MM.1S (cell line): ENCODE measurements around the gene NEURL1.

Experiments used
- DNase-seq: peaks from one replicate; pipeline ENCODE4 v3.0.0-alpha.2; 2015
- H2AFZ ChIP-seq: fragments of 300-600 bp; sonication (generic); 2 replicates; pipeline ENCODE4 v1.6.0; 2016; ENCODE audit warnings: antibody characterized with exemption, low read length
- H3F3A ChIP-seq: fragments of 300-600 bp; sonication (generic); 2 replicates; pipeline ENCODE4 v1.6.1; 2016; ENCODE audit warnings: mild to moderate bottlenecking, antibody characterized with exemption, low read length, moderate library complexity, mixed read lengths; ENCODE audit not compliant: insufficient read depth
- H3K27ac ChIP-seq: fragments of 300-600 bp; sonication (generic); 2 replicates; pipeline ENCODE4 v1.5.1; 2016; ENCODE audit warnings: mild to moderate bottlenecking, low read length
- H3K27me3 ChIP-seq: fragments of 300-600 bp; sonication (generic); replicated peaks from 2 replicates; pipeline ENCODE4 v1.6.0; 2016; ENCODE audit warnings: low read length; ENCODE audit not compliant: insufficient read depth
- H3K36me3 ChIP-seq: fragments of 300-600 bp; sonication (generic); replicated peaks from 2 replicates; pipeline ENCODE4 v1.6.1; 2016; ENCODE audit warnings: mild to moderate bottlenecking, low read length, mixed read lengths; ENCODE audit not compliant: insufficient read depth
- H3K4me1 ChIP-seq: fragments of 300-600 bp; sonication (generic); 2 replicates; pipeline ENCODE4 v1.6.1; 2016; ENCODE audit warnings: low read length, mixed read lengths
- H3K4me2 ChIP-seq: fragments of 300-600 bp; sonication (generic); 2 replicates; pipeline ENCODE4 v1.6.0; 2016; ENCODE audit warnings: low read depth, low read length
- H3K4me3 ChIP-seq: fragments of 300-600 bp; sonication (generic); 2 replicates; pipeline ENCODE4 v1.5.1; 2016; ENCODE audit warnings: low read length, mixed read lengths
- H3K79me2 ChIP-seq: fragments of 300-600 bp; sonication (generic); 2 replicates; pipeline ENCODE4 v1.6.1; 2016; ENCODE audit warnings: mixed run types, low read length, mixed read lengths
- H3K9ac ChIP-seq: fragments of 300-600 bp; sonication (generic); 2 replicates; pipeline ENCODE4 v1.6.1; 2016; ENCODE audit warnings: low read length, mixed read lengths
- H3K9me2 ChIP-seq: fragments of 300-600 bp; sonication (generic); replicated peaks from 2 replicates; pipeline ENCODE4 v1.6.1; 2016; ENCODE audit warnings: mild to moderate bottlenecking, low read length, mixed read lengths; ENCODE audit not compliant: insufficient read depth
- H3K9me3 ChIP-seq: fragments of 300-600 bp; sonication (generic); replicated peaks from 2 replicates; pipeline ENCODE4 v1.6.1; 2016; ENCODE audit warnings: mild to moderate bottlenecking, low read length, mixed read lengths; ENCODE audit not compliant: insufficient read depth
- H4K20me1 ChIP-seq: fragments of 300-600 bp; sonication (generic); 2 replicates; pipeline ENCODE4 v1.6.1; 2016; ENCODE audit warnings: mild to moderate bottlenecking, low read length, moderate library complexity, mixed read lengths; ENCODE audit not compliant: insufficient read depth
- EZH2 ChIP-seq: fragments of 300-600 bp; sonication (generic); optimal IDR thresholded peaks from 2 replicates; pipeline ENCODE3; 2017; ENCODE audit warnings: low read depth, mild to moderate bottlenecking, antibody characterized with exemption, low read length, mixed read lengths
- EZH2phosphoT487 ChIP-seq: fragments of 300-600 bp; sonication (generic); IDR thresholded peaks from 2 replicates; pipeline ENCODE4 v1.6.1; 2018; ENCODE audit warnings: antibody characterized with exemption, low read length
- TF ChIP-seq, protein P1 (sequence below): fragments of 300-600 bp; sonication (generic); IDR thresholded peaks from 2 replicates; pipeline ENCODE4 v1.5.1; 2016; ENCODE audit warnings: antibody characterized with exemption, low read length, mixed read lengths

The NEURL1 gene

GRCh38 chr10:103548006-103548405 lies 54.5 kb downstream of the NEURL1 start:
- Histone ChIP-seq H3K27ac (no peak overlapping the region), H3K27me3 (no peaks in the 10 kb centered on the region), H3K9me2 (no peaks in the 10 kb centered on the region), H3K4me2 (no peak overlapping the region), H2AFZ (no peak overlapping the region), H3K36me3 (no peaks in the 10 kb centered on the region), H3K4me3 (no peak overlapping the region), H3K79me2 (no peaks in the 10 kb centered on the region), H3K9me3 (no peaks in the 10 kb centered on the region), H4K20me1 (no peaks in the 10 kb centered on the region), H3K4me1 (peaks cover 22% of the 10 kb centered on the region), H3F3A (no peaks in the 10 kb centered on the region), H3K9ac (no peak overlapping the region)
- DNase-seq = no peak
- TF ChIP-seq EZH2phosphoT487 = no peak
- TF ChIP-seq EZH2 = no peak
- TF ChIP-seq, protein P1, sequence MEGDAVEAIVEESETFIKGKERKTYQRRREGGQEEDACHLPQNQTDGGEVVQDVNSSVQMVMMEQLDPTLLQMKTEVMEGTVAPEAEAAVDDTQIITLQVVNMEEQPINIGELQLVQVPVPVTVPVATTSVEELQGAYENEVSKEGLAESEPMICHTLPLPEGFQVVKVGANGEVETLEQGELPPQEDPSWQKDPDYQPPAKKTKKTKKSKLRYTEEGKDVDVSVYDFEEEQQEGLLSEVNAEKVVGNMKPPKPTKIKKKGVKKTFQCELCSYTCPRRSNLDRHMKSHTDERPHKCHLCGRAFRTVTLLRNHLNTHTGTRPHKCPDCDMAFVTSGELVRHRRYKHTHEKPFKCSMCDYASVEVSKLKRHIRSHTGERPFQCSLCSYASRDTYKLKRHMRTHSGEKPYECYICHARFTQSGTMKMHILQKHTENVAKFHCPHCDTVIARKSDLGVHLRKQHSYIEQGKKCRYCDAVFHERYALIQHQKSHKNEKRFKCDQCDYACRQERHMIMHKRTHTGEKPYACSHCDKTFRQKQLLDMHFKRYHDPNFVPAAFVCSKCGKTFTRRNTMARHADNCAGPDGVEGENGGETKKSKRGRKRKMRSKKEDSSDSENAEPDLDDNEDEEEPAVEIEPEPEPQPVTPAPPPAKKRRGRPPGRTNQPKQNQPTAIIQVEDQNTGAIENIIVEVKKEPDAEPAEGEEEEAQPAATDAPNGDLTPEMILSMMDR = no peak

DNA sequence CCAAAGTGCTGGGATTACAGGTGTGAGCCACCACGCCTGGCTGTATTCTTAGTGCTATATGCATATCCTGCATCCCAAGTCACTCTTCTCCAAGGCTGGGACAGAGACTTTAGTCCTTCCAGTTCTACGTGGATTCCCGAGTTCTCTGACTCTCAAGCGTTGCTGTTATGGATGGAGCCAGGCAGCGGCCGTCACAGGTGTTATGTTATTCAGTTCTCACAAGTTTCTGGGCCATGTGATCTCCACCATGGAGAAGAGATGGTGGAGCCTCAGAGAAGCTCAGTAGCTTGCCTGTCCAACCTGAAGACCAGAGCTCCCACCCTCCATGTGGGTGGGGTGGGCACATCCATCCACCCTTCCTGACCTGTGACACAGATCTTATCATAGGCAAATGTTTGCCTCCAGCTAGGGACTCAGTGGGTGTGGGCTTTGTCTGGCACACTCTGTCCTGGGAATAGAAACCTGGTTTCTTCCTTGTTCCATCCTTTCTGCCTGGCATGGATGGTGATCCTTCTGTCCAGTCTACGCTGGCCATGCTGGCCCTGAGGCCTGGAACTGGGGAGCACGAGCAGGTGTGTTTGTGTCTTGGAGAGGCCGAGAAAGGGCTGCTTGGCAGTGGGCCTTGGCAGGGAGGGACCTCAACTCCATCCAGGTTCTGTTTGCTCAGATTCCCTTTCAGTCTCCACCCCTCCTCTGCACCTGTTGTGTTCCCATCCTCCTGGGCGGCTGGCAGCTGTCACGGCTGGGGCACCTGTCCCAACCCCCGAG lies 55.3 kb downstream of the NEURL1 start:
- H3K27me3 ChIP-seq = no peaks in the 10 kb centered on the region
- no peak overlapping the region for H3K9ac ChIP-seq
- H2AFZ ChIP-seq = no peak overlapping the region
- no peak overlapping the region for H3K4me3 ChIP-seq
- no peak for TF ChIP-seq EZH2phosphoT487
- TF ChIP-seq, protein P1 = no peak
- no peak for TF ChIP-seq EZH2
- H3K9me3 ChIP-seq = no peaks in the 10 kb centered on the region
- no peaks in the 10 kb centered on the region for H3K36me3 ChIP-seq
- DNase-seq = no peak
- H3F3A ChIP-seq = no peaks in the 10 kb centered on the region
- no peaks in the 10 kb centered on the region for H3K79me2 ChIP-seq
- no peak overlapping the region for H3K27ac ChIP-seq
- no peaks in the 10 kb centered on the region for H4K20me1 ChIP-seq
- H3K4me1 ChIP-seq = peaks cover 20% of the 10 kb centered on the region
- H3K9me2 ChIP-seq = no peaks in the 10 kb centered on the region
- H3K4me2 ChIP-seq = no peak overlapping the region

DNA sequence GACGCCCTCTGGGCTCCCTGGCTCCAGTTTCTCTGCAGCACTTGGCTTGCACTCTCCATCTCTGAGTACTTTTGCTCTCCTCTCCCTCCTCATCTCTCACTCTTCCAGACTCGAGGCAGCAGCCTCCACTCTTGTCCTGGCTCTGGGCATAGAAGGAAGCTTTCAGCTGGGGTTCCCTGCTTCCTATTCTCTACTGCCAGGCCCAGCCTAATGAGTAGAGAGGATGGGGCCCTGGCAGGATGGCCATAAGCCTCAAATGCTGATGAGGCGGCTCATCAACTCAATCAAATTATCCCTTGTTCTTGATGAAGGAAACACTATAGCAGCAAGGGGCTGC lies 55.8 kb downstream of the NEURL1 start:
- H3K4me2 ChIP-seq = no peak overlapping the region
- no peaks in the 10 kb centered on the region for H3K27me3 ChIP-seq
- peaks cover 20% of the 10 kb centered on the region for H3K4me1 ChIP-seq
- no peak overlapping the region for H2AFZ ChIP-seq
- H4K20me1 ChIP-seq = no peaks in the 10 kb centered on the region
- no peaks in the 10 kb centered on the region for H3K79me2 ChIP-seq
- H3K9me3 ChIP-seq = no peaks in the 10 kb centered on the region
- H3K9me2 ChIP-seq = no peaks in the 10 kb centered on the region
- no peak overlapping the region for H3K4me3 ChIP-seq
- TF ChIP-seq, protein P1 = no peak
- no peak for TF ChIP-seq EZH2phosphoT487
- no peak for TF ChIP-seq EZH2
- no peaks in the 10 kb centered on the region for H3K36me3 ChIP-seq
- no peak for DNase-seq
- H3K9ac ChIP-seq = no peak overlapping the region
- no peak overlapping the region for H3K27ac ChIP-seq
- H3F3A ChIP-seq = no peaks in the 10 kb centered on the region
